GM12878 (cell line): ENCODE data around the gene GNG12. TPM values are rescaled to one million over a fixed set of nuclear protein-coding genes. Genes with fewer than 3 reads are reported as not detected.

Experiments used
- ATAC-seq: fragments of 200-7000 bp; cut with Tn5 transposase; 3 replicates; pipeline ENCODE4 v1.9.1; 2020; ENCODE audit warnings: mild to moderate bottlenecking, moderate library complexity
- BruUV-seq: library from RNA; stranded (reverse); fragments of 400-500 nt; replicated peaks from 2 replicates; lab custom pipeline; 2021; lab: Mats Ljungman, UMichigan
- CTCF ChIA-PET: fragments of 300-600 bp; sonication (Branson Sonifier 250); formaldehyde crosslinking; extraction: SDS; loops from one replicate; lab custom pipeline; 2021; ENCODE audit warnings: inconsistent platforms; lab: Yijun Ruan, JAX
- POLR2A ChIA-PET: fragments of 350-600 bp; formaldehyde crosslinking; extraction: SDS; loops from one replicate; lab custom pipeline; 2021; ENCODE audit warnings: inconsistent platforms; lab: Charles Lee
- RAD21 ChIA-PET: fragments of 300-600 bp; sonication (Branson Sonifier 250); formaldehyde crosslinking; loops from one replicate; lab custom pipeline; 2023; ENCODE audit warnings: antibody characterized with exemption; ENCODE audit not compliant: unreplicated experiment; lab: Charles Lee
- SMC1A ChIA-PET: fragments of 300-600 bp; sonication (Branson Sonifier 250); formaldehyde crosslinking; loops from one replicate; lab custom pipeline; 2023; ENCODE audit not compliant: unreplicated experiment, uncharacterized antibody; lab: Charles Lee
- DNase-seq: peaks from one replicate; pipeline ENCODE4 v3.0.0-alpha.2; 2011; ENCODE audit warnings: low read depth, low spot score
- FAIRE-seq: peaks from 3 replicates; lab custom pipeline; 2011; peaks lifted over from hg19 to GRCh38; lab: Jason Lieb, UNC
- H2AFZ ChIP-seq: 2 replicates; pipeline ENCODE4 v1.6.0; 2011; ENCODE audit warnings: low read depth, low read length, control low read depth; ENCODE audit not compliant: control insufficient read depth
- H3K27ac ChIP-seq: 2 replicates; pipeline ENCODE4 v1.5.1; 2011; ENCODE audit warnings: control low read depth; ENCODE audit not compliant: control insufficient read depth, insufficient read depth
- H3K27me3 ChIP-seq, 2 experiments: replicated peaks in 1 of 2; 2 replicates each; pipeline versions ENCODE4 v1.6.0 to v1.6.1; 2011; ENCODE audit warnings: low read length in 1 of 2; ENCODE audit not compliant: control insufficient read depth in 2 of 2, insufficient read depth in 2 of 2
- H3K36me3 ChIP-seq, 2 experiments: 2 replicates each; pipeline ENCODE4 v1.5.1; 2011; ENCODE audit warnings: low read length in 1 of 2; ENCODE audit not compliant: control insufficient read depth in 2 of 2, insufficient read depth in 2 of 2
- H3K4me1 ChIP-seq: 2 replicates; pipeline ENCODE4 v1.6.1; 2011; ENCODE audit warnings: mild to moderate bottlenecking, low read length, moderate library complexity, mixed read lengths; ENCODE audit not compliant: control insufficient read depth, insufficient read depth
- H3K4me2 ChIP-seq: 2 replicates; pipeline ENCODE4 v1.6.0; 2011; ENCODE audit warnings: control low read depth; ENCODE audit not compliant: control insufficient read depth, insufficient read depth
- H3K4me3 ChIP-seq: fragments of 200-600 bp; sonication (generic); 2 replicates; pipeline ENCODE4 v1.5.1; 2016
- H3K79me2 ChIP-seq: 2 replicates; pipeline ENCODE4 v1.6.0; 2011; ENCODE audit warnings: low read length; ENCODE audit not compliant: control insufficient read depth, insufficient read depth
- H3K9ac ChIP-seq: 2 replicates; pipeline ENCODE4 v1.8.0; 2011; ENCODE audit warnings: low read length, control low read depth, mixed read lengths; ENCODE audit not compliant: control insufficient read depth, insufficient read depth
- H3K9me3 ChIP-seq: replicated peaks from 3 replicates; pipeline ENCODE4 v1.5.1; 2011; ENCODE audit warnings: mild to moderate bottlenecking, low read length; ENCODE audit not compliant: control insufficient read depth, insufficient read depth
- H4K20me1 ChIP-seq: 2 replicates; pipeline ENCODE4 v1.6.0; 2011; ENCODE audit not compliant: control insufficient read depth, insufficient read depth
- CEBPB ChIP-seq, 2 experiments: fragments of 150-350 bp in 1 of 2; IDR thresholded peaks; 2 replicates each; pipeline ENCODE4 v1.6.1; 2012 to 2014; ENCODE audit warnings: low read depth in 2 of 2, low read length in 2 of 2, borderline replicate concordance in 1 of 2, inconsistent platforms in 1 of 2
- EGR1 ChIP-seq, 2 experiments: IDR thresholded peaks; 1 replicate in 1 of 2; 2 replicates in 1 of 2; pipeline ENCODE4 v1.6.1; 2011 to 2012; ENCODE audit warnings: low read depth in 2 of 2, low read length in 2 of 2, borderline replicate concordance in 1 of 2, mild to moderate bottlenecking in 1 of 2, moderate library complexity in 1 of 2
- ETV6 ChIP-seq, 2 experiments: fragments of 450-650 bp in 1 of 2; IDR thresholded peaks in 1 of 2; conservative IDR thresholded peaks in 1 of 2; 2 replicates each; pipeline ENCODE4 v1.6.1; 2014; ENCODE audit warnings: antibody characterized with exemption in 1 of 2, borderline replicate concordance in 1 of 2, low read depth in 1 of 2, mild to moderate bottlenecking in 1 of 2, moderate library complexity in 1 of 2
- FOXK2 ChIP-seq: fragments of 450-650 bp; IDR thresholded peaks from 2 replicates; pipeline ENCODE4 v1.6.1; 2017; ENCODE audit warnings: mild to moderate bottlenecking, moderate library complexity
- IRF3 ChIP-seq: fragments of 450-650 bp; IDR thresholded peaks from 2 replicates; pipeline ENCODE4 v1.6.1; 2014; ENCODE audit warnings: mild to moderate bottlenecking
- MEF2A ChIP-seq: IDR thresholded peaks from 2 replicates; pipeline ENCODE4 v1.6.1; 2011; ENCODE audit warnings: low read depth, mild to moderate bottlenecking, low read length, moderate library complexity; ENCODE audit not compliant: insufficient read depth
- MYC ChIP-seq: IDR thresholded peaks from 2 replicates; pipeline ENCODE4 v1.6.1; 2011; ENCODE audit warnings: mild to moderate bottlenecking, low read length, moderate library complexity, inconsistent platforms; ENCODE audit not compliant: insufficient read depth, insufficient replicate concordance, insufficient read length, severe bottlenecking
- NBN ChIP-seq: fragments of 450-650 bp; IDR thresholded peaks from 2 replicates; pipeline ENCODE4 v1.6.1; 2016
- RAD51 ChIP-seq: fragments of 450-650 bp; IDR thresholded peaks from 2 replicates; pipeline ENCODE4 v1.6.1; 2016; ENCODE audit warnings: moderate library complexity, mild to moderate bottlenecking, inconsistent platforms
- RCOR1 ChIP-seq: conservative IDR thresholded peaks from 2 replicates; pipeline ENCODE4 v1.6.1; 2012; ENCODE audit warnings: low read depth, low read length, improper control_type of control experiment
- WGBS: methylation state at CpG from one replicate; pipeline ENCODE4 v1.1.6; 2016; ENCODE audit warnings: low lambda C conversion rate; ENCODE audit not compliant: insufficient replicate concordance, insufficient coverage; ENCODE audit errors: missing lambda C conversion rate; 5-methylcytosine and 5-hydroxymethylcytosine counted together
- in situ Hi-C: fragments of 300-500 bp; cut with MboI; formaldehyde crosslinking; loops from 9 replicates; pipeline ENCODE4 v1.14.3; 2018; ENCODE audit warnings: mixed read lengths
- intact Hi-C: fragments of 100-400 bp; cut with micrococcal nuclease; formaldehyde crosslinking; loops from one replicate; pipeline ENCODE4 v1.14.2; 2022; ENCODE audit not compliant: unreplicated experiment
- polyA plus RNA-seq, 11 experiments: library from polyadenylated mRNA; depleted of rRNA in 4 of 11; unstranded in 6 of 11; stranded (reverse) in 5 of 11; fragments of >200 nt; fragmentation: Nextera tagmentation in 4 of 11; fragmentation: Illumina TruSeq in 1 of 11; extraction: Ambion mirVana in 4 of 11; extraction: Trizol in 1 of 11; gene quantifications; 1 replicate in 1 of 11; 2 replicates in 10 of 11; pipeline versions ENCODE4 v1.2.1 to v1.2.3, GENCODE V29; 2011 to 2016; ENCODE audit warnings: inconsistent platforms in 2 of 11, missing spikeins in 2 of 11, low read depth in 1 of 11
- total RNA-seq, 4 experiments: library from RNA; depleted of rRNA in 3 of 4; stranded (reverse); fragments of >200 nt in 3 of 4; fragmentation: Illumina TruSeq in 1 of 4; extraction: Trizol in 1 of 4; gene quantifications; 2 replicates each; pipeline versions ENCODE4 v1.2.1 to v1.2.3, GENCODE V29; 2013 to 2021
- TF ChIP-seq, protein P1 (sequence below): IDR thresholded peaks from 2 replicates; pipeline ENCODE4 v1.6.1; 2012; ENCODE audit warnings: low read depth, low read length, improper control_type of control experiment

Gene GNG12
- total and polyA plus RNA-seq, 10 of the 15 experiments (the other 5 are each of a cell fraction or from before 2014, with no cell fraction given): 0.22 to 32.8 (median 0.35) TPM

- H3K4me2 ChIP-seq: no peak overlapping the region
Measured at GRCh38 chr1:67711855-67712212, 121.4 kb downstream of the GNG12 start.

More at GRCh38 chr1:67711855-67712212, 121.4 kb downstream of the GNG12 start:
- no peak for ATAC-seq
- Histone ChIP-seq H3K9me3 (no peaks in the 10 kb centered on the region), H3K27me3 (no peaks in the 10 kb centered on the region), H3K4me3 (no peak overlapping the region), H2AFZ (peak overlapping the region; percentile 58), H3K27ac (no peak overlapping the region), H3K36me3 (no peaks in the 10 kb centered on the region)
- RAD21 ChIA-PET: interaction anchor here (0.9 to 2.1 kb wide), 9 partner anchors 16 to 175 kb away, joined by 3 to 18 read pairs (median 4); no protein-coding TSS in a partner anchor
- no peak for DNase-seq
- in situ Hi-C loops: no loop called here
- TF ChIP-seq IRF3 (no peak), RAD51 (no peak), MEF2A (no peak), FOXK2 (no peak), EGR1 (IDR thresholded peaks at IDR 0.05; ENCODE audit: borderline replicate concordance in 1 of 2, low read depth in 2 of 2, low read length in 2 of 2) (no peak), CEBPB (IDR thresholded peaks at IDR 0.05; ENCODE audit: borderline replicate concordance in 1 of 2, low read depth in 2 of 2, low read length in 2 of 2) (no peak), NBN (no peak), ETV6 (conservative IDR thresholded peaks at IDR 0.05 in 1 of 2, IDR thresholded peaks at IDR 0.05 in 1 of 2; ENCODE audit: borderline replicate concordance in 1 of 2, low read depth in 1 of 2) (no peak), RCOR1 (no peak), MYC (no peak)
- TF ChIP-seq, protein P1, sequence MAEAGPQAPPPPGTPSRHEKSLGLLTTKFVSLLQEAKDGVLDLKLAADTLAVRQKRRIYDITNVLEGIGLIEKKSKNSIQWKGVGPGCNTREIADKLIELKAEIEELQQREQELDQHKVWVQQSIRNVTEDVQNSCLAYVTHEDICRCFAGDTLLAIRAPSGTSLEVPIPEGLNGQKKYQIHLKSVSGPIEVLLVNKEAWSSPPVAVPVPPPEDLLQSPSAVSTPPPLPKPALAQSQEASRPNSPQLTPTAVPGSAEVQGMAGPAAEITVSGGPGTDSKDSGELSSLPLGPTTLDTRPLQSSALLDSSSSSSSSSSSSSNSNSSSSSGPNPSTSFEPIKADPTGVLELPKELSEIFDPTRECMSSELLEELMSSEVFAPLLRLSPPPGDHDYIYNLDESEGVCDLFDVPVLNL: no peak
- TF ChIP-seq, all 136 proteins: peak for 0
- ChIA-PET SMC1A (interaction anchor here (0.7 to 2.4 kb wide), 16 partner anchors 9 to 150 kb away, joined by 3 to 11 read pairs (median 4); no protein-coding TSS in a partner anchor), POLR2A (interaction anchor here (0.8 to 1.7 kb wide), 4 partner anchors 20 to 49 kb away, joined by 3 to 4 read pairs (median 3); no protein-coding TSS in a partner anchor), CTCF (interaction anchor here (0.9 to 1.8 kb wide), 5 partner anchors 12 to 151 kb away, joined by 3 to 12 read pairs (median 4); no protein-coding TSS in a partner anchor)
- intact Hi-C loops: no loop called here
- no peak for FAIRE-seq
- 11% methylated on average over 2 of the region's 2 CpGs for WGBS
- no peak overlapping the region for H3K9ac ChIP-seq
- no peaks in the 10 kb centered on the region for H3K79me2 ChIP-seq
- no peaks in the 10 kb centered on the region for H3K4me1 ChIP-seq
- H4K20me1 ChIP-seq: no peaks in the 10 kb centered on the region
- no TSS peak for BruUV-seq
